ENCODE measurements around the gene ITLN1. TPM values are rescaled to one million over a fixed set of nuclear protein-coding genes. Genes with fewer than 3 reads are reported as not detected.

The ITLN1 gene
- total and polyA plus RNA-seq, 9 donors, result 0.48 to 1,183 (median 4.5) TPM

DNA sequence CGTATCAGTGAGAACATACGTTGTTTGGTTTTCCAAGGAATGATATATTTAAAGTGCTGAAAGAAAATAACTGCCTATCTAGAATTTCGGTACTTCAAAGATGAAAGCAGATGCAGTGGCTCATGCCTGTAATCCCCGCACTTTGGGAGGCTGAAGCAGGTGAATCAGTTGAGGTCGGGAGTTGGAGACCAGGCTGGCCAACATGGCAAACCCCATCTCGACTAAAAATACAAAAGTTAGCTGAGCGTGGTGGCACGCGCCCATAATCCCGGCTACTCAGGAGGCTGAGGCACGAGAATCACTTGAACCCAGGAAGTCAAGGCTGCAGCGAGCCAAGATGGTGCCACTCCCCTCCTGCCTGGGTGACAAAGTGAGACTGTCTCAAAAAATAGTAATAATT lies 38.7 kb downstream of the ITLN1 start:
- DNase-seq, result no peak
- intact Hi-C loops (cut with DNase I), result no loop called here
- H3K4me3 ChIP-seq, result no peak overlapping the region
- H3K27me3 ChIP-seq, result no peaks in the 10 kb centered on the region
- TF ChIP-seq CTCF (IDR thresholded peaks at IDR 0.05) (no peak), EP300 (IDR thresholded peaks at IDR 0.05) (no peak), POLR2A (IDR thresholded peaks at IDR 0.05) (no peak)
- H3K36me3 ChIP-seq, result no peaks in the 10 kb centered on the region
- H3K27ac ChIP-seq, result no peak overlapping the region
- 72 to 76% (median 75%) methylated on average over 12 of the region's 12 CpGs for WGBS, 3 donors
- no peaks in the 10 kb centered on the region for H3K9me3 ChIP-seq
- no peaks in the 10 kb centered on the region for H3K4me1 ChIP-seq (ENCODE audit: insufficient read depth)

DNA sequence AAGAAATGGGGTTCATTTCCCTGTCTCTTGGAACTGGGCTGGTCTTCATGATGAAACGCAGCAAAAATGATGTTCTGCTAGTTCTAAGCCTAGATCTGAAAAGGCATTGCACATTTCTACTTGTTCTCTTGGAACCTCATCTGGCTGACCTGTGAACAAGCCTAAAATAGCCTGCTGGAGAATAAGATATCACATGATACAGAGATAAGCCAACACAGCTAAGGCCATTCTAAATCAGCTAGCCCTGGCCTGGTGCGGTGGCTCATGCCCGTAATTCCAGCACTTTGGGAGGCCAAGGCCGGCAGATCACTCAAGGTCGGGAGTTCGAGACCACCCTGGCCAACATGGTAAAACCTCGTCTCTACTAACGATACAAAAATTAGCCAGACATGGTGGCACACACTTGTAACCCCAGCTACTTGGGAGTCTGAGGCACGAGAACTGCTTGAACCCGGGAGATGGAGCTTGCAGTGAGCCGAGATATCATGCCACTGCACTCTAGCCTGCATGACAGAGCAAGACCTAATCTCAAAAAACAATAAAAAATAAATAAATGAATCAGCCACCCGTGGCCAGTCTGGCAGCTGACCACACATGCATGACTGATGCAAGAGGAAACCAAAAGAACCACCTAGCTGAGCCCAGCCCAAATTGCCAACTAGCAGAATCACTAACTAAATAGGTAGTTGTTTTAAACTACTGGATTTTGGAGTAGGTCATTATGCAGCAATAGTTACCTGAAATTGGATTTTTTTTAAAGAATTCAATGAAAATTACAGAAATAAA lies 40.3 kb downstream of the ITLN1 start:
- H3K9me3 ChIP-seq, result no peaks in the 10 kb centered on the region
- no peak for TF ChIP-seq POLR2A (IDR thresholded peaks at IDR 0.05)
- TF ChIP-seq CTCF (IDR thresholded peaks at IDR 0.05), result no peak
- TF ChIP-seq EP300 (IDR thresholded peaks at IDR 0.05), result no peak
- H3K4me1 ChIP-seq (ENCODE audit: insufficient read depth), result no peaks in the 10 kb centered on the region
- no peaks in the 10 kb centered on the region for H3K27me3 ChIP-seq
- 92 to 94% (median 92%) methylated on average over 12 of the region's 12 CpGs for WGBS, 3 donors
- intact Hi-C loops (cut with DNase I), result no loop called here
- no peaks in the 10 kb centered on the region for H3K36me3 ChIP-seq
- DNase-seq, result no peak
- no peak overlapping the region for H3K4me3 ChIP-seq
- no peak overlapping the region for H3K27ac ChIP-seq

DNA sequence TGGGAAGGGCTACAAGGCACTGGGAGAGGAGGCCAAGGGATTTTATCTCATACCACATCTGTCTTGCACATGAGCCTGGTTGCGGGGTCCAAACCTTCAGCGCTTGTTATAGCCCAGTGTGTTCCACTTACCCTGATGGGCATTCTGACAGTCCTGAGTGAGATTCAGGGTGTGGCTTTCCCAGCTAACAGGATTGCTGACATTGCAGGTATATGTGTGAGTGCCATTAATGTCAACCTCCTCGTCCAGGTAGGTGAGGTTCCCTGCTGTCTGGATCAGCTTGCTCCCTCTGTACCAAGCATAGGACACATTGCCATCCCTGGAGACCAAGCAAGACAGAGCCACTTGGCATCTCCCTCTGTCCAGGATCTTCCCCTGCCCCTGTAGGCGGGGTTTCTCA lies 43.9 kb downstream of the ITLN1 start:
- no peaks in the 10 kb centered on the region for H3K36me3 ChIP-seq
- no peak for DNase-seq
- H3K4me1 ChIP-seq (ENCODE audit: insufficient read depth), result peaks cover 4% of the 10 kb centered on the region
- H3K9me3 ChIP-seq, result no peaks in the 10 kb centered on the region
- no peak overlapping the region for H3K4me3 ChIP-seq
- 94 to 95% (median 94%) methylated on average over 4 of the region's 4 CpGs for WGBS, 3 donors
- no peaks in the 10 kb centered on the region for H3K27me3 ChIP-seq
- TF ChIP-seq EP300 (IDR thresholded peaks at IDR 0.05) (no peak), CTCF (IDR thresholded peaks at IDR 0.05) (no peak), POLR2A (IDR thresholded peaks at IDR 0.05) (no peak)
- intact Hi-C loops (cut with DNase I), result no loop called here
- H3K27ac ChIP-seq, result no peak overlapping the region

DNA sequence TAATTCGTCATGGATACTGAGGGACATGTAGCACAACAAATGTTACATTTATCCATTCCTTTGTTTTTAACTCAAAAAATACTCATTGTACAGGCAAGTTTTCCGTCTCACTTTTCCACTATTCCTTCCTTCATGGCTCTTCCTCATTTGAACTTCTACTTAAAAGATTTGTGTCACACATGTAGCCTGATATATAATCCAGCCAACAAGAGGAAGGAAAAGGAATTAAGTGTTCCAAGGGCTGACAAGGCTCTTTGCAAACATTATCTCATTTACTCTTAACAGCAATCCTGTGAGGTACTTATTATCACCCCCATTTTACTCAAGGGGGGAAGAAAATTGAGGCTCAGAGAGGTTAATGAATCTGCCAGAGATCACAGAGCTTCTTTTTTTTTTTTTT lies 45.2 kb downstream of the ITLN1 start:
- no peak for DNase-seq
- Histone ChIP-seq H3K4me3 (no peak overlapping the region), H3K4me1 (ENCODE audit: insufficient read depth) (peaks cover 4% of the 10 kb centered on the region), H3K27ac (no peak overlapping the region), H3K9me3 (no peaks in the 10 kb centered on the region), H3K36me3 (no peaks in the 10 kb centered on the region), H3K27me3 (no peaks in the 10 kb centered on the region)
- 88 to 95% (median 93%) methylated on average over 2 of the region's 2 CpGs for WGBS, 3 donors
- TF ChIP-seq EP300 (IDR thresholded peaks at IDR 0.05) (no peak), POLR2A (IDR thresholded peaks at IDR 0.05) (no peak), CTCF (IDR thresholded peaks at IDR 0.05) (no peak)
- intact Hi-C loops (cut with DNase I), result loop anchor here in 2 of 4 donors (5.0 to 10.0 kb wide), 2 partner anchors 113 to 255 kb away; partner anchors contain the start of genes ITLN2 (in 1 of the 2) and KLHDC9 (in 1 of the 2)

All from ovary (tissue), 9 donors.